A673 (cell line): ENCODE measurements around the gene CHRNA5. TPM values are rescaled to one million over a fixed set of nuclear protein-coding genes. Genes with fewer than 3 reads are reported as not detected.

Experiments
- BruUV-seq: library from RNA; stranded (reverse); fragments of 400-500 nt; replicated peaks from 2 replicates; lab custom pipeline; 2021; lab: Mats Ljungman, UMichigan
- CTCF ChIA-PET: fragments of 300-600 bp; sonication (Branson Sonifier 250); formaldehyde crosslinking; loops from one replicate; lab custom pipeline; 2022; ENCODE audit warnings: antibody characterized with exemption; lab: Charles Lee
- POLR2A ChIA-PET: fragments of 300-600 bp; sonication (Branson Sonifier 250); formaldehyde crosslinking; loops from one replicate; lab custom pipeline; 2022; ENCODE audit warnings: antibody characterized with exemption; ENCODE audit not compliant: low non-redundant PET; lab: Charles Lee
- DNase-seq: peaks from one replicate; pipeline ENCODE4 v3.0.0-alpha.2; 2015; ENCODE audit warnings: low spot score
- H3K27ac ChIP-seq: fragments of 200-600 bp; sonication (generic); 2 replicates; pipeline ENCODE4 v1.5.1; 2016; ENCODE audit warnings: mixed run types, low read depth, mild to moderate bottlenecking, mixed read lengths, antibody characterized with exemption, low read length; ENCODE audit not compliant: poor library complexity, severe bottlenecking
- H3K27me3 ChIP-seq: fragments of 200-600 bp; sonication (generic); replicated peaks from 2 replicates; pipeline ENCODE4 v1.6.1; 2017; ENCODE audit warnings: mixed run types, low read depth, mild to moderate bottlenecking, mixed read lengths, antibody characterized with exemption, low read length; ENCODE audit not compliant: insufficient read depth, poor library complexity
- H3K36me3 ChIP-seq: fragments of 200-600 bp; sonication (generic); 2 replicates; pipeline ENCODE4 v1.6.1; 2016; ENCODE audit warnings: mixed run types, mild to moderate bottlenecking, mixed read lengths, antibody characterized with exemption, low read length; ENCODE audit not compliant: insufficient read depth, poor library complexity, severe bottlenecking
- H3K4me1 ChIP-seq: fragments of 200-600 bp; sonication (generic); 2 replicates; pipeline ENCODE4 v1.6.1; 2017; ENCODE audit warnings: mixed run types, mild to moderate bottlenecking, mixed read lengths, antibody characterized with exemption, low read length; ENCODE audit not compliant: insufficient read depth, poor library complexity, severe bottlenecking
- H3K4me3 ChIP-seq: fragments of 200-600 bp; sonication (generic); 2 replicates; pipeline ENCODE4 v1.5.1; 2016; ENCODE audit warnings: low read depth, mixed run types, mild to moderate bottlenecking, mixed read lengths, low read length; ENCODE audit not compliant: poor library complexity, severe bottlenecking
- H3K9me3 ChIP-seq: fragments of 200-600 bp; sonication (generic); 2 replicates; pipeline ENCODE4 v1.6.1; 2016; ENCODE audit warnings: mixed run types, low read depth, mild to moderate bottlenecking, mixed read lengths, antibody characterized with exemption, low read length; ENCODE audit not compliant: poor library complexity, severe bottlenecking
- EZH2 ChIP-seq: fragments of 200-600 bp; sonication (generic); IDR thresholded peaks from 2 replicates; pipeline ENCODE4 v1.6.1; 2017; ENCODE audit warnings: borderline replicate concordance, low read depth, mild to moderate bottlenecking, mixed read lengths, antibody characterized with exemption, low read length; ENCODE audit not compliant: poor library complexity, severe bottlenecking
- intact Hi-C: fragments of 100-400 bp; cut with micrococcal nuclease; formaldehyde crosslinking; loops from one replicate; pipeline ENCODE4 v1.10.0; 2022; ENCODE audit not compliant: unreplicated experiment
- total RNA-seq: library from RNA; stranded (reverse); gene quantifications from 2 replicates; pipeline ENCODE4 v1.2.3, GENCODE V29; 2021
- TF ChIP-seq, protein P1 (sequence below): fragments of 300-800, 200-600 bp; sonication (generic); conservative IDR thresholded peaks from 2 replicates; pipeline ENCODE4 v1.5.1; 2017; ENCODE audit warnings: low read depth, mild to moderate bottlenecking, antibody characterized with exemption, low read length, moderate library complexity, mixed read lengths

The CHRNA5 gene
- total RNA-seq, 1 experiment from 2014 or later = 19.1 TPM

DNA sequence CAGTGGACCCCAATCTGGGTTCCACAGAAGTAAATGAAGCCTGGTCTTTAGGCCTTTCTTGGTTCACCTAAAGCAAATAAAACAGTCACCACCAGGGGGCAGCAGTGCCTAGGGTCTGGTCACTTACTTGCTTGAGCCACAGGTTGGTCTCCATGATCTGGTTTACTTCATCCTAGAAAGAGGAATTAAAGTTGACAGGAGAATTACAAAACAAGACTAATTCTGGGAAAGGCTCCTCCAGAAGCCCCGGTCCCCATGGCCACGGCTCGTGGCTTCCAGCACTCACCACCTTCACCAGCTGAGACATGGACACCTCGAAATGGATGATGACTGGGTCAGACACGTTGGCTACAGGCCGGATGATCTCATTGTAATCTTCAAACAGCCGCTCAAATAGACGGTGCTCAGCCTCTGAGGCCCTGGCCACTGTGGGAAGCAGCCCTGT, 53.2 kb downstream of the CHRNA5 start:
- Histone ChIP-seq H3K27ac (no peak overlapping the region), H3K27me3 (peaks cover 53% of the 10 kb centered on the region), H3K36me3 (no peaks in the 10 kb centered on the region), H3K4me3 (no peak overlapping the region), H3K4me1 (no peaks in the 10 kb centered on the region), H3K9me3 (no peaks in the 10 kb centered on the region)
- peak; percentile 82 for DNase-seq
- POLR2A ChIA-PET = no interaction called here
- no peak for TF ChIP-seq EZH2
- TF ChIP-seq, protein P1, sequence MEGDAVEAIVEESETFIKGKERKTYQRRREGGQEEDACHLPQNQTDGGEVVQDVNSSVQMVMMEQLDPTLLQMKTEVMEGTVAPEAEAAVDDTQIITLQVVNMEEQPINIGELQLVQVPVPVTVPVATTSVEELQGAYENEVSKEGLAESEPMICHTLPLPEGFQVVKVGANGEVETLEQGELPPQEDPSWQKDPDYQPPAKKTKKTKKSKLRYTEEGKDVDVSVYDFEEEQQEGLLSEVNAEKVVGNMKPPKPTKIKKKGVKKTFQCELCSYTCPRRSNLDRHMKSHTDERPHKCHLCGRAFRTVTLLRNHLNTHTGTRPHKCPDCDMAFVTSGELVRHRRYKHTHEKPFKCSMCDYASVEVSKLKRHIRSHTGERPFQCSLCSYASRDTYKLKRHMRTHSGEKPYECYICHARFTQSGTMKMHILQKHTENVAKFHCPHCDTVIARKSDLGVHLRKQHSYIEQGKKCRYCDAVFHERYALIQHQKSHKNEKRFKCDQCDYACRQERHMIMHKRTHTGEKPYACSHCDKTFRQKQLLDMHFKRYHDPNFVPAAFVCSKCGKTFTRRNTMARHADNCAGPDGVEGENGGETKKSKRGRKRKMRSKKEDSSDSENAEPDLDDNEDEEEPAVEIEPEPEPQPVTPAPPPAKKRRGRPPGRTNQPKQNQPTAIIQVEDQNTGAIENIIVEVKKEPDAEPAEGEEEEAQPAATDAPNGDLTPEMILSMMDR = peak; percentile 85
- intact Hi-C loops = loop anchor here (1.0 kb wide), 2 partner anchors 91 to 133 kb away; no protein-coding TSS in a partner anchor
- BruUV-seq = no TSS peak
- CTCF ChIA-PET = no interaction called here

DNA sequence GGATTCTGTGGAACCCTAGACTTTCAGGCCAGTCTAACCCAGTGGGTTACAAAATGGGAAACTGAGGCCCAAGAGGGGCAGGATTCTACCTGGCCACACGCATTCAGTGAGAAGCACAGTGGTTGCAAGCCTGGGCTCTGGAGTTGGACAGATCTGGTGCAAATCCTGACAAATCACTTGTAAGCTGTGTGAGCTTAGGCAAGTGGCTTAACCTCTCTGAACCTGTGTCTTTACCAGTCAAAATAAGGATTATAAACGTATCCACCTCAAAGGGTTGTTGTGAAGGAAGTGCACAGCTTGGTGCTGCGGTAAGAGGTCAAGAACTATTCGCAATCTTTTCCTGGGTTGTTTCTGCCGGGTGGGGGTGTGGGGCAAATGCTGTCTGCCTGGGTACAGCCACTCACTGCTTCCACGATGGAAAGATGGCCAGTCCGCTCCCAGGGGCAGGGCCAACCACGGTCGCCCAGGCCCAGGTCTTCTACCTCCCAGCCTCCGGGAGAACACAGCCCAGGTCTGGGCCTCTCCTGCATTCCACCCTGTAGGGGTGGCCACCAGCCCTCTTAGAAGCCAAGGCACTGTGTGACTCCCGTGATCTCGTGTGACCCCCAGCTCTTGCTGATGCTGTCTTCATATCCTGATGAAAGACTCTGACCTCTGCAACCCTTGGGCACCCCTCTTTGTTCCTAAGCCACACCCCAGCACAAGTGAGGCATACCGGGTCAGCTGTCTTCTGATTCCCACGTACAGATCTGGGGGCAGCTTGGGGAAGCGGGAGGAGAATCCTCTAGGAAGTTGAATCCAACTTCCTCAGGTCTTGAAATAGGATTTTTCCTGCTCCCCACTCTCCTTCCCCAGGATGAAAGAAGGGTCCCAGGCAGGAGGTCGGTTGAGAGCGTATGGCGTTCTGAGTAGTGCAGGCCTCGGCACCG, 54.0 kb downstream of the CHRNA5 start:
- ChIA-PET POLR2A (no interaction called here), CTCF (no interaction called here)
- H3K4me3 ChIP-seq = no peak overlapping the region
- intact Hi-C loops = no loop called here
- no peaks in the 10 kb centered on the region for H3K9me3 ChIP-seq
- H3K36me3 ChIP-seq = no peaks in the 10 kb centered on the region
- no peak overlapping the region for H3K27ac ChIP-seq
- TF ChIP-seq, protein P1 = no peak
- no peak for TF ChIP-seq EZH2
- no peaks in the 10 kb centered on the region for H3K4me1 ChIP-seq
- no TSS peak for BruUV-seq
- H3K27me3 ChIP-seq = peaks cover 58% of the 10 kb centered on the region
- no peak for DNase-seq

DNA sequence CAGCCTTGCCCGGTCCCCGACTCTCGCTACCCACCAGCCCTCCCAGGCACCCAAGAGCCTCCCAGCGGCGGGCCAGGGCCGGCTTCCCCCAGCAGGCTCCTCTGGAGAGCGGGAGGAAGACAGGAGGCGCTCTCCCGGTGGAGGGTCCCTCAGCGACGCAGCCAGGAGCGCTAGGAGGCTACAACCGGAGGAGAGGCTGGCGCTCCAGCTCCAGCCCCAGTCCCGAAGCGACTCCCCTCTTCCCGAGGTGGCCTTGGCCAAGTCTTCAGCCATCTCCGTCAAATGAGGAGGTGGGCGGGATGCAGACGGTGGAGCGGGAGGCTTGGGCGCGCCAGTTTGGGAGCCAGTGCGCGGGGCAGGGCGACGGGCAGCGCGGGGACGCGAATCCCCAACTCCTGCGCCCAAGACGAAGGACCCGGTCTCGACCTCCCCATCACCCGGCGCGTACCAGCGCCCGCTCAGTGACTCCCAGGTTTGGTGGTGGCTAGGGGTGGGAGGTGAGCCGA, 54.8 kb downstream of the CHRNA5 start:
- intact Hi-C loops = no loop called here
- H3K27me3 ChIP-seq = peaks cover 65% of the 10 kb centered on the region
- no peaks in the 10 kb centered on the region for H3K9me3 ChIP-seq
- no peaks in the 10 kb centered on the region for H3K4me1 ChIP-seq
- H3K4me3 ChIP-seq = peak overlapping the region; percentile 24
- no TSS peak for BruUV-seq
- peak; percentile 40 for DNase-seq
- no peaks in the 10 kb centered on the region for H3K36me3 ChIP-seq
- POLR2A ChIA-PET = no interaction called here
- CTCF ChIA-PET = interaction anchor here (0.6 kb wide), 1 partner anchor 14 kb away, joined by 4 read pairs; no protein-coding TSS in a partner anchor
- peak; percentile 98 for TF ChIP-seq EZH2
- TF ChIP-seq, protein P1 = peak; percentile 42
- no peak overlapping the region for H3K27ac ChIP-seq
